ENCODE data around the gene CD99. TPM values are rescaled to one million over a fixed set of nuclear protein-coding genes. Genes with fewer than 3 reads are reported as not detected.
A peak's percentile ranks its signal among the peaks of the same experiment; 100 is the strongest.

CD99 gene
- total and polyA plus RNA-seq, 2 experiments from 2014 or later, result 505 to 975 TPM

DNA sequence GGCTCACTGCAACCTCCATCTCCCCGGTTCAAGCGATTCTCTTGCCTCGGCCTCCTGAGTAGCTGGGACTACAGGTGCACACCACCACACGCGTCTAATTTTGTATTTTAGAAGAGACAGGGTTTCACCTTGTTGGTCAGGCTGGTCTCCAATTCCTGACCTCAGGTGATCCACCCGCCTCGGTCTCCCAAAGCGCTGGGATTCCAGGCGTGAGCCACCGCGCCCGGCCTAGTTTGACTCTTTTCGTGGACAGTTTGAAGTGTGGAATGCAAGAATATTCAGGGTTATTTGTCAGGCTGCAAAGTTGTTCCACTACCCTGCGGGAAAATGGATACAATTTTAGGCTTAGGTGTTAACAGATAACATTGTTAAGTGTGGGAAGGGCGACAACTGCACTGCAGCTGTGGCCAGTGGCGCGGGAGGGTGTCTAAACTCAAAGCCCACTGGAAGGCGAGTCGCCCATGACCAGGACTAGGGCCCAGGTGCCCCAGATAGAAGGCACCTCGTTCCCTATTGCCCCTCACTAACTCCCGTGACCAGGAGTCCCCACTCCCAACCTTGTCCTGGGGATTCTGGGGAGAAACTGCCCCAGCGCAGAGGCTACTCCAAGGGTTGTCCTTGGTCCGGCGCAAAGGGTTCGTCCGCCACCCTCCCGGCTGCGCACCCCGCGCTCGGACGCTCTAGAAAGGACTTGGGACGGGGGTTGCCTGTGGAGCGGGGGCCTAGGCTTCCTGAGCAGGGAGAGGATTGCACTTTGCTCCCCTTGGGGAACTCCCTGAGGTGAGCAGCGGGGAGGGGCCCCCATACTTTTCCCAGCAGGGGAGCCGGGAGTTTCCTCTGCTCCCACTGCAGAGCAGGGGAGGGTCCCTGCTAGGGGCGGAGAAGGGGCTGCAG is 1.1 kb upstream of the CD99 start:
- H3F3A ChIP-seq (ENCODE audit: insufficient read depth), result peaks cover 30% of the 10 kb centered on the region
- in situ Hi-C loops (cut with MboI), result no loop called here
- H3K4me3 ChIP-seq, result no peak overlapping the region
- H3K4me2 ChIP-seq (ENCODE audit: unreplicated experiment), result peak overlapping the region; percentile 96
- no peaks in the 10 kb centered on the region for H3K36me3 ChIP-seq (ENCODE audit: low read depth)
- 0 out of 2 replicates have a peak overlapping the region, but pooled peaks have one; percentile 94 for H3K9ac ChIP-seq
- DNase-seq, result no peak
- H3K27me3 ChIP-seq (replicated peaks; ENCODE audit: insufficient read depth), result no peaks in the 10 kb centered on the region
- WGBS, 2 experiments (ENCODE audit: low coverage in 1 of 2, low lambda C conversion rate in 2 of 2, missing lambda C conversion rate in 2 of 2), result 91 to 94% methylated on average over 36 to 37 of the region's 37 CpGs
- peaks cover 20% of the 10 kb centered on the region for H3K4me1 ChIP-seq (ENCODE audit: insufficient read depth)
- peaks cover 32% of the 10 kb centered on the region for H3K79me2 ChIP-seq (ENCODE audit: insufficient read depth)
- H3K9me3 ChIP-seq (ENCODE audit: low read depth), result no peaks in the 10 kb centered on the region
- H3K27ac ChIP-seq, result no peak overlapping the region
- peak overlapping the region; percentile 68; the same call in 1 of the 2 replicates for H2AFZ ChIP-seq
- no peak for TF ChIP-seq EZH2phosphoT487 (IDR thresholded peaks at IDR 0.05; ENCODE audit: insufficient read depth, low read depth)
- TF ChIP-seq EZH2 (IDR thresholded peaks at IDR 0.05; ENCODE audit: insufficient read depth, poor library complexity, severe bottlenecking), result no peak
- no peaks in the 10 kb centered on the region for H3K9me2 ChIP-seq (ENCODE audit: insufficient read depth)
- H4K20me1 ChIP-seq (ENCODE audit: insufficient read depth), result no peaks in the 10 kb centered on the region

DNA sequence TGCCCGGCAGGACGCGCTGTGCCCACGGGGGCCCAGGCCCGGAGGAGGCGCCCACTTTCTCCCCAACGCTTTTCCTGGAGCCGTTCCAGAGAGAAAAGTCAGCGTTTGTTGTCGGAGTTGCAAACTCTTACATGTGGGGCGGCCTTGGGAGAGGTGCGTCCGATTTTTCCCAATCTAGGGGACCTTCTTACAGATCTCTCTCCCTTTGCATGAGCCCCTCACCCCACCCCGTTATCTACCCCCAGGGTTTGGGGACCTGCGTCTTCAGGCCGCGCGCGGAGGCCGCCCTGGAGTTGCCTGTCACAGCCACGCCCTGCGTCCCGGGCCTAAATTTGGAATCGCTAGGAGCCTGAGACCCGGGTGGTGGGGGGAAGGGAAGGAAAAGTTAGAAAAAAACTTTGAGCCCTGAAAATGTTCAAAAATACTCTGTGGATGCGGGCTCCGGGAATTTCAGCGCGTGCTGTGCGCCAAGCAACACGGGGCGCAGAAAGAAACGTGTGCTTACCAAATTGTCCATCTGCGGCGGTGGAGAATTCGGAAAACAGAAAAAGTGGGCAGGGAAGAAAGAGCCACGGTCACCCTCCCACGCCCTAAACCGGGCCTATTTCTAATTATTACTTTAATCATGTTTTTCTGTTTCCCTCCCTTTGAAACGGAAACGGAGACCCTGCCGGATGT is 587 bp downstream of the CD99 start:
- in situ Hi-C loops (cut with MboI), result no loop called here
- peak overlapping the region; percentile 81 for H3K27ac ChIP-seq
- peak overlapping the region; percentile 68 for H2AFZ ChIP-seq
- WGBS, 2 experiments (ENCODE audit: low coverage in 1 of 2, low lambda C conversion rate in 2 of 2, missing lambda C conversion rate in 2 of 2), result 1% methylated on average over 40 to 42 of the region's 42 CpGs
- H4K20me1 ChIP-seq (ENCODE audit: insufficient read depth), result no peaks in the 10 kb centered on the region
- H3K4me2 ChIP-seq (ENCODE audit: unreplicated experiment), result peak overlapping the region; percentile 96
- H3K4me3 ChIP-seq, result peak overlapping the region; percentile 87
- no peaks in the 10 kb centered on the region for H3K36me3 ChIP-seq (ENCODE audit: low read depth)
- H3K9me3 ChIP-seq (ENCODE audit: low read depth), result no peaks in the 10 kb centered on the region
- no peaks in the 10 kb centered on the region for H3K9me2 ChIP-seq (ENCODE audit: insufficient read depth)
- H3K9ac ChIP-seq, result peak overlapping the region; percentile 94
- peaks cover 48% of the 10 kb centered on the region for H3K79me2 ChIP-seq (ENCODE audit: insufficient read depth)
- DNase-seq, result peak; percentile 81
- TF ChIP-seq EZH2 (IDR thresholded peaks at IDR 0.05; ENCODE audit: insufficient read depth, poor library complexity, severe bottlenecking) (no peak), EZH2phosphoT487 (IDR thresholded peaks at IDR 0.05; ENCODE audit: insufficient read depth, low read depth) (no peak)
- H3K27me3 ChIP-seq (replicated peaks; ENCODE audit: insufficient read depth), result no peaks in the 10 kb centered on the region
- peaks cover 37% of the 10 kb centered on the region for H3K4me1 ChIP-seq (ENCODE audit: insufficient read depth)
- peaks cover 46% of the 10 kb centered on the region for H3F3A ChIP-seq (ENCODE audit: insufficient read depth)

DNA sequence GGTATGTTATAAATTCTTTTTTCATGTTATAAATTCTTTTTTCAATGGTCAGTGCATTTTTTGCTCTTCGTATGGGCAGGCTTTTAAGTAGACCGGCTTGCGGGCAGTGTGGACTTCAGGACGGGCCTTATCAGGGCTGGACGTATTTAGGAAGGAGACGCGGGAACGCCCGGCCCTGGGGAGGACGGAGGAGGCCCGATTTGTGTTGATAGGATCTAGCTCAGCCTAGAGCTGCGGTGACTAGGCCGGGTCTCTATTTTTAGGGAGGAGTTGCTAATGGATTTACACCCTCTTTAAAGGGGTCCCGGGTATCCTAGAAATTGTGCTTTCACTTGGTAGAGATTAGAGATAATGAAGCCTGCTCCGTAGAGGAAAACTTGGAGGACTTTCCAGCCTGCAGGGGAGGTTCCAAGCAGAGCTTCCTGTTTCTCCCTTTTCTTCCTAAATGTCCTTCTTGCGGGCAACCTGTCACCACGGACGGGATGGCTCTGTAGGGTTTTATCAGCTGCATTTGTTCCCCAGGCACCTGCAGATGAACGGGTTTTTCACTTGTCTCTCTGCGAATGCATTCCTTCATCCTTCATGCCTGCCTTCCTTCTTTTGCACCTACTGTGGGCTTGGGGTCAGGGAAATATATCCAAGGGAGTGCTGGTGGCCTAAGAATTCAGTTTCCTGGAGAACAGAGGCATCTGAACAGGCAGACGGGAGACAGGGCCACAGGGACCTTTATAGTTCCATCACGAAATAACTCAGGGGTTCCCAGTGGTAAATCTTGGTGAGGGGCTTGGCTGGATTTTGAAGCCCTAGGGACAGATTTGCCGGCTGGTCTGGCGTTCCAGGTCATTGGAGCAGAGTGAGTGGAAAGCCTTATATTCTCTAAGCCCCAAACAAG is 1.4 kb downstream of the CD99 start:
- Histone ChIP-seq H3K9me3 (ENCODE audit: low read depth) (no peaks in the 10 kb centered on the region), H3K36me3 (ENCODE audit: low read depth) (no peaks in the 10 kb centered on the region), H3K27me3 (replicated peaks; ENCODE audit: insufficient read depth) (no peaks in the 10 kb centered on the region), H3K4me3 (peak overlapping the region; percentile 87), H3K27ac (peak overlapping the region; percentile 81), H3K9me2 (ENCODE audit: insufficient read depth) (no peaks in the 10 kb centered on the region), H3K4me1 (ENCODE audit: insufficient read depth) (peaks cover 44% of the 10 kb centered on the region), H3K4me2 (ENCODE audit: unreplicated experiment) (peak overlapping the region; percentile 96), H3K9ac (peak overlapping the region; percentile 94), H2AFZ (peak overlapping the region; percentile 68), H3F3A (ENCODE audit: insufficient read depth) (peaks cover 53% of the 10 kb centered on the region), H4K20me1 (ENCODE audit: insufficient read depth) (no peaks in the 10 kb centered on the region; the same call in 1 of the 2 replicates), H3K79me2 (ENCODE audit: insufficient read depth) (peaks cover 55% of the 10 kb centered on the region)
- WGBS, 2 experiments (ENCODE audit: low coverage in 1 of 2, low lambda C conversion rate in 2 of 2, missing lambda C conversion rate in 2 of 2), result 1% methylated on average over 24 of the region's 24 CpGs
- in situ Hi-C loops (cut with MboI), result no loop called here
- DNase-seq, result peak; percentile 70
- TF ChIP-seq EZH2phosphoT487 (IDR thresholded peaks at IDR 0.05; ENCODE audit: insufficient read depth, low read depth) (no peak), EZH2 (IDR thresholded peaks at IDR 0.05; ENCODE audit: insufficient read depth, poor library complexity, severe bottlenecking) (no peak)

Measured in GM23248 (cell line).